ENCODE data around the gene ABCA3.

- TF ChIP-seq, protein P1, sequence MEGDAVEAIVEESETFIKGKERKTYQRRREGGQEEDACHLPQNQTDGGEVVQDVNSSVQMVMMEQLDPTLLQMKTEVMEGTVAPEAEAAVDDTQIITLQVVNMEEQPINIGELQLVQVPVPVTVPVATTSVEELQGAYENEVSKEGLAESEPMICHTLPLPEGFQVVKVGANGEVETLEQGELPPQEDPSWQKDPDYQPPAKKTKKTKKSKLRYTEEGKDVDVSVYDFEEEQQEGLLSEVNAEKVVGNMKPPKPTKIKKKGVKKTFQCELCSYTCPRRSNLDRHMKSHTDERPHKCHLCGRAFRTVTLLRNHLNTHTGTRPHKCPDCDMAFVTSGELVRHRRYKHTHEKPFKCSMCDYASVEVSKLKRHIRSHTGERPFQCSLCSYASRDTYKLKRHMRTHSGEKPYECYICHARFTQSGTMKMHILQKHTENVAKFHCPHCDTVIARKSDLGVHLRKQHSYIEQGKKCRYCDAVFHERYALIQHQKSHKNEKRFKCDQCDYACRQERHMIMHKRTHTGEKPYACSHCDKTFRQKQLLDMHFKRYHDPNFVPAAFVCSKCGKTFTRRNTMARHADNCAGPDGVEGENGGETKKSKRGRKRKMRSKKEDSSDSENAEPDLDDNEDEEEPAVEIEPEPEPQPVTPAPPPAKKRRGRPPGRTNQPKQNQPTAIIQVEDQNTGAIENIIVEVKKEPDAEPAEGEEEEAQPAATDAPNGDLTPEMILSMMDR (conservative IDR thresholded peaks at IDR 0.05) = no peak
- TF ChIP-seq ZFX (IDR thresholded peaks at IDR 0.05) = no peak
Measured at GRCh38 chr16:2362218-2362617, 21.7 kb upstream of the ABCA3 start.

All from C4-2B (cell line).